ENCODE measurements around the gene COL4A2.

DNA sequence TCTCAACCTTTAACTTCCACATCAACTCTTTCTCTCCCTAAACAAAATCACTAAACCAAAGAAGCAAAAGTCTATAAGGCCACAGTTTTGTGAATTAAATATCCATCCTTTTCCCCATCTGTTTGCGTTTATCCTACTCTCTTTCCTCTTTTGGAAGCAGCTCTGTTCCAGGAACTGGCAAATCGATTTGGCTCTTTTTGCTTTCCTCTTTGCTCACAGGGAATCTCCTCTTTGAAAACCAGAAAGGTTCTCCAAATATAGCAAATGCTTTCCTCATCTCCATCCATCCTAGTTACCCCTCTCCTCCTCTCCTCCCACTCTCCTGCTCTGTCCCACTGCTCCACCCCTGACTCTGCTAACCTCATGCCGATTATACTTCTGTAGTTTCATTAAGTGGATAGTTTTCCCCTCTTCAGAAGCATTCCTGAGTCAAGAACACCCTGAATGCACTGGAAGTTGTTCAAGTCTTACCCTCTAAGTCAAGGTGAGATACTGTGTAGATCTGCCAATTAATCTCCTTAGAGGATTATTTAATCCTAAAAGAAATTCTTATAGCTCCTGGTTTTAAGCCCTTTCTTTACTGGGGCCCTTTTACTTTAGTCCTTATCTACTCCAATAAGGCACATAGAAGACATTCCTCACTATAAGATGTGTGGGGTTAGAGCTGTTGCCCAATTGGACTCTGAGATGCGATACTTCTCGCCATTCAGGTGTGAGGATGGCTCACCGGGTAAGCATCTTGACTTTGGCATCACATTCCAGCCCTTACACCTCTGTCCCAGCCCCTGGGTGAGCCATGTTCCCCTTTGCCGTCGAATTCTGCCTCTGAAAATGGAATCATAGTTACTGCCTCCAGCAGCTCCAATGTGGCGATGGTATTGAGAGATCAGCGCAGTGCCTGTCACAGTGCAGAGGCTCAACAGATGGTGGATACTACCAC is 67.6 kb downstream of the COL4A2 start:
- TF ChIP-seq SP1 (IDR thresholded peaks at IDR 0.05) = no peak
- TF ChIP-seq FOXA1 (IDR thresholded peaks at IDR 0.05) = no peak
- no peak for TF ChIP-seq FOXK2 (IDR thresholded peaks at IDR 0.05)
- no peak for TF ChIP-seq ARNT (IDR thresholded peaks at IDR 0.05)
- no peak for TF ChIP-seq TARDBP (IDR thresholded peaks at IDR 0.05)
- no peak for TF ChIP-seq SUZ12 (IDR thresholded peaks at IDR 0.05)
- TF ChIP-seq, protein P1, sequence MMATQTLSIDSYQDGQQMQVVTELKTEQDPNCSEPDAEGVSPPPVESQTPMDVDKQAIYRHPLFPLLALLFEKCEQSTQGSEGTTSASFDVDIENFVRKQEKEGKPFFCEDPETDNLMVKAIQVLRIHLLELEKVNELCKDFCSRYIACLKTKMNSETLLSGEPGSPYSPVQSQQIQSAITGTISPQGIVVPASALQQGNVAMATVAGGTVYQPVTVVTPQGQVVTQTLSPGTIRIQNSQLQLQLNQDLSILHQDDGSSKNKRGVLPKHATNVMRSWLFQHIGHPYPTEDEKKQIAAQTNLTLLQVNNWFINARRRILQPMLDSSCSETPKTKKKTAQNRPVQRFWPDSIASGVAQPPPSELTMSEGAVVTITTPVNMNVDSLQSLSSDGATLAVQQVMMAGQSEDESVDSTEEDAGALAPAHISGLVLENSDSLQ (IDR thresholded peaks at IDR 0.05) = no peak
- no peak for TF ChIP-seq ELF4 (IDR thresholded peaks at IDR 0.05)
- no peak for TF ChIP-seq BHLHE40 (IDR thresholded peaks at IDR 0.05; ENCODE audit: borderline replicate concordance)
- TF ChIP-seq FOXM1 (IDR thresholded peaks at IDR 0.05; ENCODE audit: borderline replicate concordance) = no peak
